Activated CD4-positive, alpha-beta memory T cell treated with anti-CD3 and anti-CD28 coated beads, Interleukin-2, amount 10 ng/mL, durations not matched to agents 7 days and 5 days (primary cell): ENCODE results near the gene OXSR1. TPM values are rescaled to one million over a fixed set of nuclear protein-coding genes. Genes with fewer than 3 reads are reported as not detected.

Source experiments
- CTCF ChIA-PET: fragments of 350-600 bp; sonication (Branson Sonifier 250); formaldehyde crosslinking; loops from one replicate; lab custom pipeline; 2021; ENCODE audit warnings: antibody characterized with exemption, inconsistent platforms; lab: Charles Lee
- POLR2A ChIA-PET: fragments of 350-600 bp; sonication (Branson Sonifier 250); formaldehyde crosslinking; loops from one replicate; lab custom pipeline; 2021; ENCODE audit warnings: antibody characterized with exemption; lab: Charles Lee
- DNase-seq: peaks from one replicate; pipeline ENCODE4 v3.0.0-alpha.2; 2020
- H3K27ac Mint-ChIP-seq: one replicate; pipeline ENCODE4 v1.8.0; 2021; ENCODE audit warnings: mild to moderate bottlenecking, mixed read lengths
- H3K27me3 Mint-ChIP-seq: one replicate; pipeline ENCODE4 v1.8.0; 2021; ENCODE audit warnings: mixed read lengths
- H3K36me3 Mint-ChIP-seq: one replicate; pipeline ENCODE4 v1.8.0; 2021; ENCODE audit warnings: low read depth, mixed read lengths
- H3K4me1 Mint-ChIP-seq: one replicate; pipeline ENCODE4 v1.8.0; 2021; ENCODE audit warnings: mixed read lengths
- H3K4me3 Mint-ChIP-seq: one replicate; pipeline ENCODE4 v1.8.0; 2021; ENCODE audit warnings: mild to moderate bottlenecking, mixed read lengths
- H3K9me3 Mint-ChIP-seq: one replicate; pipeline ENCODE4 v1.8.0; 2021; ENCODE audit warnings: mixed read lengths
- total RNA-seq, 2 experiments: library from RNA; stranded (reverse); gene quantifications; one replicate each; pipeline ENCODE4 v1.2.3, GENCODE V29; 2021

The OXSR1 gene
- total RNA-seq, 2 experiments from 2014 or later = 67.5 to 71.3 TPM

GRCh38 chr3:38163117-38163840, 2.1 kb upstream of the OXSR1 start:
- Mint-ChIP-seq H3K27ac (peak overlapping the region; percentile 99), H3K27me3 (no peaks in the 10 kb centered on the region), H3K4me1 (peaks cover 38% of the 10 kb centered on the region), H3K9me3 (no peaks in the 10 kb centered on the region), H3K4me3 (peak overlapping the region; percentile 16), H3K36me3 (peaks cover 20% of the 10 kb centered on the region)
- ChIA-PET CTCF (interaction anchor here (0.8 to 5.4 kb wide), 8 partner anchors 9 to 1000 kb away, joined by 3 to 55 read pairs (median 12); partner anchors contain the start of genes ACAA1, MYD88 and XYLB), POLR2A (interaction anchor here (1.0 to 6.1 kb wide), 7 partner anchors 9 to 292 kb away, joined by 3 to 286 read pairs (median 26); partner anchors contain the start of genes ACAA1, DLEC1 and MYD88)
- DNase-seq = peak; percentile 40

GRCh38 chr3:38163841-38164642, 1.3 kb upstream of the OXSR1 start:
- ChIA-PET POLR2A (interaction anchor here (1.0 to 6.1 kb wide), 26 partner anchors 10 to 355 kb away, joined by 3 to 286 read pairs (median 4); partner anchors contain the start of genes ACAA1, DLEC1, MYD88 and PLCD1), CTCF (interaction anchor here (1.0 to 5.4 kb wide), 17 partner anchors 8 to 333 kb away, joined by 3 to 55 read pairs (median 6); partner anchors contain the start of genes ACAA1, EXOG, MYD88 and XYLB)
- Mint-ChIP-seq H3K27ac (peak overlapping the region; percentile 99), H3K4me1 (peaks cover 44% of the 10 kb centered on the region), H3K36me3 (peaks cover 20% of the 10 kb centered on the region), H3K4me3 (peak overlapping the region; percentile 96), H3K27me3 (no peaks in the 10 kb centered on the region), H3K9me3 (no peaks in the 10 kb centered on the region)
- DNase-seq = no peak

- Mint-ChIP-seq H3K9me3 (no peaks in the 10 kb centered on the region), H3K4me3 (peak overlapping the region; percentile 96), H3K27me3 (no peaks in the 10 kb centered on the region), H3K27ac (peak overlapping the region; percentile 99), H3K36me3 (peaks cover 20% of the 10 kb centered on the region), H3K4me1 (peaks cover 50% of the 10 kb centered on the region)
- ChIA-PET POLR2A (interaction anchor here (0.6 to 6.1 kb wide), 31 partner anchors 9 to 355 kb away, joined by 3 to 286 read pairs (median 4); partner anchors contain the start of genes ACAA1, DLEC1, MYD88 and PLCD1), CTCF (interaction anchor here (1.0 to 5.4 kb wide), 15 partner anchors 12 to 332 kb away, joined by 3 to 55 read pairs (median 6); partner anchors contain the start of genes ACAA1, EXOG, MYD88 and XYLB)
- no peak for DNase-seq
Measured at GRCh38 chr3:38164643-38164951, 740 bp upstream of the OXSR1 start.

GRCh38 chr3:38165722-38166387, 518 bp downstream of the OXSR1 start:
- H3K9me3 Mint-ChIP-seq = no peaks in the 10 kb centered on the region
- H3K4me1 Mint-ChIP-seq = peaks cover 58% of the 10 kb centered on the region
- H3K27me3 Mint-ChIP-seq = no peaks in the 10 kb centered on the region
- ChIA-PET POLR2A (interaction anchor here (0.7 to 6.1 kb wide), 29 partner anchors 8 to 331 kb away, joined by 3 to 286 read pairs (median 4); partner anchors contain the start of genes ACAA1, DLEC1, EXOG and MYD88), CTCF (interaction anchor here (0.9 to 5.4 kb wide), 11 partner anchors 13 to 331 kb away, joined by 3 to 55 read pairs (median 5); partner anchors contain the start of genes ACAA1, DLEC1, EXOG and XYLB)
- H3K27ac Mint-ChIP-seq = peak overlapping the region; percentile 99
- peak; percentile 51 for DNase-seq
- peak overlapping the region; percentile 96 for H3K4me3 Mint-ChIP-seq
- peaks cover 25% of the 10 kb centered on the region for H3K36me3 Mint-ChIP-seq

DNA sequence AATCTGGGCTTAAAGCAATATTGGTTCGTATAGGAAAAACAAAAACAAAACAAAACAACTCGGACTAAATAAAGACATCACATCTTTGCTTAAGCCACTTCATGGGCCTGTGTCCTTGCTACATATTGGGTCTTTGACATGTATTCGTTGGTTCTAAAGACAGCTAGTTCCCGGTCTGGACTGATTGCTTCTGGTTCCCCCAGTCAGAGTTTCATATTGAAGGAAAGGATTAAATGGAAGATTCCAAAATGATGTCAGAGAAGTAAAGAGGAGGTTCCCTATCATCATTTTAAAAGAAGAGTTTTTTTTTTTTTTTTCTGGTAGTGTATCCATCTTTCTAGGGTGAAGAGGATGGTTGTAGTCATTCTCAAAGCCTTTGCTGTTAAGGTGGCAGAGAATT, 2.3 kb downstream of the OXSR1 start:
- Mint-ChIP-seq H3K9me3 (no peaks in the 10 kb centered on the region), H3K4me1 (peaks cover 72% of the 10 kb centered on the region), H3K36me3 (peaks cover 28% of the 10 kb centered on the region), H3K4me3 (peak overlapping the region; percentile 96), H3K27ac (peak overlapping the region; percentile 12), H3K27me3 (no peaks in the 10 kb centered on the region)
- CTCF ChIA-PET = interaction anchor here (1.4 to 5.4 kb wide), 2 partner anchors 15 to 171 kb away, joined by 4 to 55 read pairs; no protein-coding TSS in a partner anchor
- DNase-seq = no peak
- POLR2A ChIA-PET = interaction anchor here (1.0 to 6.1 kb wide), 2 partner anchors 28 kb away, joined by 3 to 286 read pairs; partner anchors contain the start of genes ACAA1 and MYD88

DNA sequence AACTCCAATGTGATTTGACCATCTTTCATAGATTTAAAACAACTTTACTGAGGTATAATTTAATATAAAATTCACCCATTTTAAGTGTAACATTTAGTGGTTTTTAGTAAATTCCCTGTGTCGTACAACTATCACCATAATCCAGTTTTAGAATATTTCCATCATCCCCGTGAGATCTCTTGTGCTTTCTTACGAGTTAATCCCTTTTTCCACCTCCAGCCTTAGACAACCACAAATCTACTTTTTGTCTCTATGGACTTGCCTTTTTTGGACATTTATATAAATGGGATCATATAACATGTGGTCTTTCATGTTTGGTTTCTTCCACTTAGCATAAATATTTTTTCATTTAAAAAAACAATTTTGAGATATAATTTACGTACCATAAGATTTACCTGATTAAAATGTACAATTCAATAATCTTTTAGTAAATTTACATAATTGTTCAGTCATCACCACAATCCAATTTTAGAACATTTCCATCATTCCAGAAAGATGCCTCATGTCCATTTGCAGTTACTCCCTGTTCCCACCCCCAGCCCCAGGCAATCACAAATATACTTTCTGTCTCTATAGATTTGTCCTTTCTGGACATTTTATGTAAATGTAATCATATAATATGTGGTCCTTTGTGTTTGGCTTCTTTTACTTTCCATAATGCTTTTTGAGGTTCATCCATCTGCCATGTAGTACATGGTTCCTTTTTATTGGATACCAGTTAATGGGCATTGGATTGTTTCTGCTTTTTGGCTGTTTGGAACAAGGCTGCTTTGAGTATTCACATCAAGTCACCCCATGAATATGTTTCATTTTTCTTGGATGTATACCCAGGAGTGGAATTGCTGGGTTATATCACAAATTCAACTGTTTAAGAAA, 3.1 kb downstream of the OXSR1 start:
- Mint-ChIP-seq H3K4me1 (peaks cover 74% of the 10 kb centered on the region), H3K36me3 (peaks cover 28% of the 10 kb centered on the region), H3K9me3 (no peaks in the 10 kb centered on the region), H3K27ac (peak overlapping the region; percentile 3), H3K27me3 (no peaks in the 10 kb centered on the region), H3K4me3 (no peak overlapping the region)
- ChIA-PET POLR2A (interaction anchor here (1.0 to 6.1 kb wide), 2 partner anchors 27 to 29 kb away, joined by 3 to 286 read pairs; partner anchors contain the start of genes ACAA1 and MYD88), CTCF (no interaction called here)
- no peak for DNase-seq

GRCh38 chr3:38169027-38169317, 3.6 kb downstream of the OXSR1 start:
- Mint-ChIP-seq H3K4me1 (peaks cover 74% of the 10 kb centered on the region), H3K27ac (no peak overlapping the region), H3K36me3 (peaks cover 28% of the 10 kb centered on the region), H3K4me3 (no peak overlapping the region), H3K9me3 (no peaks in the 10 kb centered on the region), H3K27me3 (no peaks in the 10 kb centered on the region)
- ChIA-PET CTCF (no interaction called here), POLR2A (no interaction called here)
- no peak for DNase-seq

- CTCF ChIA-PET = interaction anchor here (0.8 to 2.7 kb wide), 2 partner anchors 7 to 50 kb away, joined by 3 to 11 read pairs; no protein-coding TSS in a partner anchor
- POLR2A ChIA-PET = interaction anchor here (1.8 to 2.6 kb wide), 2 partner anchors 32 to 34 kb away, joined by 4 to 12 read pairs; partner anchors contain the start of gene ACAA1
- no peak for DNase-seq
- H3K27me3 Mint-ChIP-seq = no peaks in the 10 kb centered on the region
- H3K4me3 Mint-ChIP-seq = no peak overlapping the region
- H3K4me1 Mint-ChIP-seq = peaks cover 81% of the 10 kb centered on the region
- no peak overlapping the region for H3K27ac Mint-ChIP-seq
- peaks cover 27% of the 10 kb centered on the region for H3K36me3 Mint-ChIP-seq
- no peaks in the 10 kb centered on the region for H3K9me3 Mint-ChIP-seq
Measured at GRCh38 chr3:38170722-38171121, 5.4 kb downstream of the OXSR1 start.

DNA sequence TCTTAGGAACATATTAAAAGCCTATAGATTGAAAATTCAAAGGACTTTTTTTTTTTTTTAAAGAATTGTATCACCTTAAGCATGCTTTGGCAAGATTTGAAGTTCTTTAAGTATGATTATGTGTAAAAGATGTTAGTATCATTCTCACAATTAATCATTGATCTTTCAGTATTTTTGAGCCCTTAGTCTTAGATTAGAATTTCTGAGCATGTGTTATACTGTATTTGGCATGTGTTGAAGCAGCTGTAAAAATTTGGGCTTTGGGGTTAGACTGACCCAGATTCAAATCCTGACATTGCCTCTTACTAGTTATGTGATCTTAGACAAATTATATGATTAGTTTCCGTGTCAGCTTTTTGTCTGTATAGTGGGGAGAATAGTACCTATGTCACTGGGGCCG, 6.3 kb downstream of the OXSR1 start:
- Mint-ChIP-seq H3K27me3 (no peaks in the 10 kb centered on the region), H3K9me3 (no peaks in the 10 kb centered on the region), H3K27ac (no peak overlapping the region), H3K4me1 (peaks cover 77% of the 10 kb centered on the region), H3K4me3 (no peak overlapping the region), H3K36me3 (peaks cover 21% of the 10 kb centered on the region)
- no peak for DNase-seq
- ChIA-PET POLR2A (interaction anchor here (0.6 to 2.6 kb wide), 3 partner anchors 33 to 54 kb away, joined by 3 to 12 read pairs (median 4); partner anchors contain the start of gene ACAA1), CTCF (interaction anchor here (2.7 kb wide), 1 partner anchor 8 kb away, joined by 11 read pairs; no protein-coding TSS in a partner anchor)

DNA sequence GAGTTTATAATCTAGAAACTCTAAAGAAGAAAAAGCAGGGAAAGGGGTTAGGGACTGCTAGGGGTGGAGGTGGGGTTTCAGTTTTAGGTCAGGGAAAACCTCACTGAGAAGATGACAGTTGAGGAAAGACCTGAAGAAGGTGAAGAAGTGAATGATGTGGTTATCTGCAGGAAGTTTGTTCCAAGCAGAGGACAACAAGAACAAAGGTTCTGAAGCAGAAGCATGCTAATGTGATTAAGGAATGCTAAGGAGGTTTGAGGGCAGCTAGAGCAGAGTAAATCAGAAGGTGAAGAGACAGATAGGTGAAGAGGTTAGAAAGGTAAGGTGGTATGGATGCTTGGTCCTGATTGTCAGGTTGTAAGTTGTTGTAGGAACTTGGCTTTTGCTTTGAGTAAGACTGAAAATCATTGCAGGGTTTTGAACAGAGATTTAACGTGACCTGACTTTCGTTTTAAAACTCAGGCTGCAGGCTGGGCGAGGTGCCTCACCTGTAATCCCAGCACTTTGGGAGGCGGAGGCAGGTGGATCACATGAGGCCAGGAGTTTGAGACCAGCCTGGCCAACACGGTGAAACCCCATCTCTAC, 8.6 kb downstream of the OXSR1 start:
- no peak for DNase-seq
- Mint-ChIP-seq H3K4me1 (peaks cover 59% of the 10 kb centered on the region), H3K27me3 (no peaks in the 10 kb centered on the region), H3K4me3 (peak overlapping the region; percentile 45), H3K36me3 (peaks cover 19% of the 10 kb centered on the region), H3K9me3 (no peaks in the 10 kb centered on the region), H3K27ac (peak overlapping the region; percentile 13)
- CTCF ChIA-PET = interaction anchor here (1.0 kb wide), 1 partner anchor 12 kb away, joined by 3 read pairs; no protein-coding TSS in a partner anchor
- POLR2A ChIA-PET = interaction anchor here (1.0 kb wide), 1 partner anchor 9 kb away, joined by 3 read pairs; the partner anchor contains the start of gene OXSR1

DNA sequence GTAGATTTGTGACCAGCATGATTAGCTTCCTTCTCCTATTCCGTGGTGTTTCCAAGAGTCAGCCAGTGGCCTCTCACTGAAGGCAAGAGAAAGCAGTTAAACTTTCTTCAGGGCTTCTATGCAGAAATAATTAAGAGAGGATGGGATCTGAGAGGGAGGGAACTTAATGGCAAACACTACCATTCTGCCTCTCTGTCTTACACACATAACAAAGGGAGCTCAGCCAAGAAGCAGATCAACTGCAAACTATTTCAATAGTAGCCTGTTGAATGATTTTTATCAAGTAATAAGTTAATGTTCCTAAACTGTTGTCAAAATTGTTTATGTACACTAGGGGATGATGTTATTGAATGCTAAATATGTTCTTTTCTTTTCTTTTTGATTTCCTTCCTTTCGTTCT, 11.8 kb downstream of the OXSR1 start:
- POLR2A ChIA-PET = no interaction called here
- Mint-ChIP-seq H3K4me1 (peaks cover 35% of the 10 kb centered on the region), H3K36me3 (peaks cover 28% of the 10 kb centered on the region), H3K27ac (no peak overlapping the region), H3K4me3 (no peak overlapping the region), H3K27me3 (no peaks in the 10 kb centered on the region), H3K9me3 (no peaks in the 10 kb centered on the region)
- no peak for DNase-seq
- CTCF ChIA-PET = no interaction called here
